ENCODE data around the gene DPYD. TPM values are rescaled to one million over a fixed set of nuclear protein-coding genes. Genes with fewer than 3 reads are reported as not detected.

DPYD gene
- polyA plus RNA-seq, 1 donor, result 32.5 TPM

DNA sequence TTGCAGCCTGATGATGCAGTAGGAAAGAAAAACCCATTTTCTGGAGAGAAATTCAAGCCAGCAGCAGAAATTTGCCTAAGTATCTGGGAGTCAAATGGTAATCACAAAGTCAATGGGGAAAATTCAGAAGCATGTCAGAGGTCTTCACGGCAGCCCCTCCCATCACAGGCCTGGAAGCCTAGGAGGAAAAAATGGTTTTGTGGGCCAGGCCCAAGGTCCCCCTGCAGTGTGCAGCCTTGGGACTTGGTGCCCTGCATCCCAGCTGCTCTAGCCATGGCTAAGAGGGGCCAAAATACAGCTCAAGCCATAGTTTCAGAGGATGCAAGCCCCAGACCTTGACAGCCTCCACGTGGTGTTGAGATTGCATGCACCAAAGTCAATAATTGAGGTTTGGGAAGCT lies 864.4 kb downstream of the DPYD start:
- no peaks in the 10 kb centered on the region for H3K4me1 ChIP-seq (ENCODE audit: control insufficient read depth, insufficient read depth, low read length)
- no peak for DNase-seq
- no peak overlapping the region for H3K4me3 ChIP-seq (ENCODE audit: low read length)
- H3K9me3 ChIP-seq (ENCODE audit: control insufficient read depth, low read depth, low read length), result peaks cover 4% of the 10 kb centered on the region
- no peak overlapping the region for H3K27ac ChIP-seq (ENCODE audit: low read length)
- no peaks in the 10 kb centered on the region for H3K36me3 ChIP-seq (ENCODE audit: control insufficient read depth, insufficient read depth, low read length)
- H3K27me3 ChIP-seq (ENCODE audit: control insufficient read depth, insufficient read depth, low read length), result no peaks in the 10 kb centered on the region
- WGBS (ENCODE audit: insufficient coverage, low lambda C conversion rate), result no CpG with 5 or more reads among the region's 2 CpGs

DNA sequence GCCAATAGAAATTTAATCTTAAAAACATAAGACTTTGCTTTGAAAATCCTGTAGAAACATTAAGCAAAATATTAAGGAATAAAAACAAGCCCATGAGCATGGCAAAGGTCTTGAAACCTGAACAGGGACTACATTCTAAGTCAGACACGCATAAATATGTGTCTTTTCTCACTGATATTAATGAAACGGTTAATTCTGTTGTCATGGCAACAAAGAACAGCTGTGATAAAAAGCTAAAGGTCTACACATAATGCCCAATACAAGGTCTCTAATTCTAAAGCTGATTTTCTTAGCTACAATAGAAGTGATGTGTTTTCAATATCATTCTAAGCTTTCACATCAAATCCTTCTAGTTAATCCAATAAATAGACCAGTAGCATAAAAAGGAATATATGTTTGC lies 867.6 kb downstream of the DPYD start:
- H3K4me1 ChIP-seq (ENCODE audit: control insufficient read depth, insufficient read depth, low read length), result no peaks in the 10 kb centered on the region
- H3K4me3 ChIP-seq (ENCODE audit: low read length), result no peak overlapping the region
- H3K27me3 ChIP-seq (ENCODE audit: control insufficient read depth, insufficient read depth, low read length), result no peaks in the 10 kb centered on the region
- WGBS (ENCODE audit: insufficient coverage, low lambda C conversion rate), result no CpG with 5 or more reads among the region's 2 CpGs
- H3K9me3 ChIP-seq (ENCODE audit: control insufficient read depth, low read depth, low read length), result peaks cover 4% of the 10 kb centered on the region
- H3K27ac ChIP-seq (ENCODE audit: low read length), result no peak overlapping the region
- no peak for DNase-seq
- no peaks in the 10 kb centered on the region for H3K36me3 ChIP-seq (ENCODE audit: control insufficient read depth, insufficient read depth, low read length)

GRCh38 chr1:97051823-97052222 lies 869.0 kb downstream of the DPYD start:
- Histone ChIP-seq H3K9me3 (ENCODE audit: control insufficient read depth, low read depth, low read length) (peaks cover 2% of the 10 kb centered on the region), H3K36me3 (ENCODE audit: control insufficient read depth, insufficient read depth, low read length) (no peaks in the 10 kb centered on the region), H3K4me1 (ENCODE audit: control insufficient read depth, insufficient read depth, low read length) (no peaks in the 10 kb centered on the region), H3K27me3 (ENCODE audit: control insufficient read depth, insufficient read depth, low read length) (no peaks in the 10 kb centered on the region), H3K4me3 (ENCODE audit: low read length) (no peak overlapping the region), H3K27ac (ENCODE audit: low read length) (no peak overlapping the region)
- DNase-seq, result no peak

DNA sequence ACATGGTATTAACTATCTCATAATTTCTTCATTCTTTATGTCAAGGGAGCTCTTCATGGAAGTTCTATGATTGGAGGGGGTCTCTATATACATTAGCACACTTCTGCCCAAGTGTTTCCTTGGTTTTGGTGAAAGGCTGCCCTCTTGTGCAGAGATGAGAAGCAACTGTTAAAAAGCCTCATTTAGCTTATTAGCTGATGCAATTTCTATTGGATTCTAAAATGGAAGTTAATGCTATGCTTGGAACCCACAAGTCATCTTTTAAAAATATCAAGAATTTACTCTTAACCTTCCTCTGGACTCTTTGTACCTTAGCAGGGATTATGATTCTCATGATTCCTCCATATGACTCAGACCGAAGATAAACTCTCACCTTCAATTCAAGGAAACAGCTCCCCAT lies 870.3 kb downstream of the DPYD start:
- no CpG with 5 or more reads among the region's 1 CpG for WGBS (ENCODE audit: insufficient coverage, low lambda C conversion rate)
- no peak overlapping the region for H3K27ac ChIP-seq (ENCODE audit: low read length)
- DNase-seq, result no peak

GRCh38 chr1:97047421-97047793 lies 873.4 kb downstream of the DPYD start:
- no peak for DNase-seq
- no CpG with 5 or more reads among the region's 2 CpGs for WGBS (ENCODE audit: insufficient coverage, low lambda C conversion rate)

More for the DNA sequence above, 870.3 kb downstream of the DPYD start:
- Histone ChIP-seq H3K27me3 (ENCODE audit: control insufficient read depth, insufficient read depth, low read length) (no peaks in the 10 kb centered on the region), H3K4me1 (ENCODE audit: control insufficient read depth, insufficient read depth, low read length) (no peaks in the 10 kb centered on the region), H3K36me3 (ENCODE audit: control insufficient read depth, insufficient read depth, low read length) (no peaks in the 10 kb centered on the region), H3K4me3 (ENCODE audit: low read length) (no peak overlapping the region), H3K9me3 (ENCODE audit: control insufficient read depth, low read depth, low read length) (no peaks in the 10 kb centered on the region)

DNA sequence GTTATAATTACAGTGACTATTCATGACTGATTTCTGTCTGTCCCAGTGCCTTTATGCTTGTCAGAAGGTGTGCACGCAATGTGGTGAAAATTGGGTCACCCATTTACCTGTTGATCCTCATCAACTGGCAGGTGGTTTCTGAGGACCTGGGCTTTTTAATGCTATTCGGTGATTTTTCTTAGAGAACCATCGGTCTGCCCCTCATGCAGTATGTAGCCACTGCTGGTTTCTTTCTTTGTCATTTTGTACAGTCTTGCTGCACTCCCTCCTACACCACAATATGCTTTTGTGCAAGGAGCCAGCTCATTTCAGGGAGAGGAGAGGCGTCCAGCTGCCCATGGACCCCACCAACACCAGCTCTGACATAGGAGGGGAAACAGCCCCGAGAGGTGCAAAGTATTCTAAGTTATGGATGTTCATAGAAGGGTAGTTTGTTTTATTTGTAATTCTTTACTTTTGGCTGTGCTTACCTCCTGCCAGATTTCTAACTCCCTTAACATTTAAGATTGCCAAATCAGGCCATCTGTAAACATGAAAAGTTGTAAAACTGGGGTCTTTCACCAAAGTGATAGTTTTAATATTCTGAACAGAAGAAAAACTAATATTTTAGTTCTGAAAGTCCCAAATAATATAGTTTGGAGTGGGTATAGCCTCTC lies 873.9 kb downstream of the DPYD start:
- Histone ChIP-seq H3K4me1 (ENCODE audit: control insufficient read depth, insufficient read depth, low read length) (no peaks in the 10 kb centered on the region), H3K9me3 (ENCODE audit: control insufficient read depth, low read depth, low read length) (no peaks in the 10 kb centered on the region), H3K27ac (ENCODE audit: low read length) (no peak overlapping the region), H3K36me3 (ENCODE audit: control insufficient read depth, insufficient read depth, low read length) (no peaks in the 10 kb centered on the region), H3K4me3 (ENCODE audit: low read length) (no peak overlapping the region), H3K27me3 (ENCODE audit: control insufficient read depth, insufficient read depth, low read length) (no peaks in the 10 kb centered on the region)
- no CpG with 5 or more reads among the region's 5 CpGs for WGBS (ENCODE audit: insufficient coverage, low lambda C conversion rate)
- DNase-seq, result no peak

More at GRCh38 chr1:97047421-97047793, 873.4 kb downstream of the DPYD start:
- H3K27ac ChIP-seq (ENCODE audit: low read length), result no peak overlapping the region
- H3K4me3 ChIP-seq (ENCODE audit: low read length), result no peak overlapping the region
- H3K27me3 ChIP-seq (ENCODE audit: control insufficient read depth, insufficient read depth, low read length), result no peaks in the 10 kb centered on the region
- no peaks in the 10 kb centered on the region for H3K36me3 ChIP-seq (ENCODE audit: control insufficient read depth, insufficient read depth, low read length)
- no peaks in the 10 kb centered on the region for H3K9me3 ChIP-seq (ENCODE audit: control insufficient read depth, low read depth, low read length)
- no peaks in the 10 kb centered on the region for H3K4me1 ChIP-seq (ENCODE audit: control insufficient read depth, insufficient read depth, low read length)

DNA sequence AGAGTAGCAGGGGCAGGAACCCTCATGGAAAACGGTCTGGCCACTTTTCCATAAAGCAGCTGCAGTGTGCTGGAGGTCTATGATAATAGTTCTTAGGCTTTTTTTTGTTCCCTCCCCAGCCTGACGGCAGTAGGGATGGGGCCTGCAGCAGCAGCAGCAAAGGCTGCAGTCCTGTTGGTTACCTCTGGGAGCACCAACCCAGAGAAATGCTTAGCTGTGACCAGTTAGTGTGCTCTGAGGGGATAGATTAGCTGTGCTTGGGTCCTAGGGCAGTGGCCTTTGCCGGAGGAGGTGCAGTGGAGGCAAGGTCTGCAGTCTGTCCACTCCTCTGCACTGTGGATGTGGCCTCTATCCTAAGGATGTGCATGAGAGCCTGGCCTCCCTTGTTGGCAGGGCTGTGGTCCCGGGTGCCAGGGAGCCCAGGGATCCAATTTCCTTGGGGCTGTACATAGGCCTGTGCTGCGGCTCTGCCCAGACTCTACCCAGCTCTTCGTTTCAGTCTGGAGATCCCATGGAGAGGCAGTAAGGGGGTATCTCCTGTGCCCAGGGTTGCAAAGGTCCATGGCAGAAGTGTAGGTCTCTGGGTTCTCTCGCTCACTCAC lies 876.6 kb downstream of the DPYD start:
- H3K9me3 ChIP-seq (ENCODE audit: control insufficient read depth, low read depth, low read length), result no peaks in the 10 kb centered on the region
- H3K27me3 ChIP-seq (ENCODE audit: control insufficient read depth, insufficient read depth, low read length), result no peaks in the 10 kb centered on the region
- H3K27ac ChIP-seq (ENCODE audit: low read length), result no peak overlapping the region
- no CpG with 5 or more reads among the region's 7 CpGs for WGBS (ENCODE audit: insufficient coverage, low lambda C conversion rate)
- no peaks in the 10 kb centered on the region for H3K36me3 ChIP-seq (ENCODE audit: control insufficient read depth, insufficient read depth, low read length)
- H3K4me3 ChIP-seq (ENCODE audit: low read length), result no peak overlapping the region
- no peaks in the 10 kb centered on the region for H3K4me1 ChIP-seq (ENCODE audit: control insufficient read depth, insufficient read depth, low read length)
- no peak for DNase-seq

GRCh38 chr1:97042551-97042950 lies 878.3 kb downstream of the DPYD start:
- no peaks in the 10 kb centered on the region for H3K9me3 ChIP-seq (ENCODE audit: control insufficient read depth, low read depth, low read length)
- 100% methylated on average over 1 of the region's 1 CpG for WGBS (ENCODE audit: insufficient coverage, low lambda C conversion rate)
- no peak overlapping the region for H3K27ac ChIP-seq (ENCODE audit: low read length)
- no peak overlapping the region for H3K4me3 ChIP-seq (ENCODE audit: low read length)
- no peaks in the 10 kb centered on the region for H3K4me1 ChIP-seq (ENCODE audit: control insufficient read depth, insufficient read depth, low read length)
- no peaks in the 10 kb centered on the region for H3K36me3 ChIP-seq (ENCODE audit: control insufficient read depth, insufficient read depth, low read length)
- no peak for DNase-seq
- no peaks in the 10 kb centered on the region for H3K27me3 ChIP-seq (ENCODE audit: control insufficient read depth, insufficient read depth, low read length)

DNA sequence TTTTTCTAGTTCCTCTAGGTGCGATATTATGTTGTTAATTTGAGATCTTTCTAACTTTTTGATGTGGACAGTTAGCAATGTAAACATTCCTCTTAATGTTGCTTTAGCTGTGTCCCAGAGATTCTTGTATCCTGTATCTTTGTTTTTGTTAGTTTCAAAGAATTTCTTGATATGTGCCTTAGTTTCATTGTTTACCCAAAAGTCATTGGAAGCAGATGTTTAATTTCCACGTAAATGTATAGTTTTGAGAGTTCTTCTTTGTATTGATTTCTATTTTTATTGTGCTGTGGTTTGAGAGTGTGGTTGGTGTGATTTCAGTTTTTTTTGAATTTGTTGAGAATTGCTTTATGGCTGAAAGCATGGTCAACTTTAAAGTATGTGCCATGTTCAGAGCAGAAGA lies 879.8 kb downstream of the DPYD start:
- Histone ChIP-seq H3K4me1 (ENCODE audit: control insufficient read depth, insufficient read depth, low read length) (no peaks in the 10 kb centered on the region), H3K36me3 (ENCODE audit: control insufficient read depth, insufficient read depth, low read length) (no peaks in the 10 kb centered on the region), H3K27ac (ENCODE audit: low read length) (no peak overlapping the region), H3K27me3 (ENCODE audit: control insufficient read depth, insufficient read depth, low read length) (no peaks in the 10 kb centered on the region), H3K9me3 (ENCODE audit: control insufficient read depth, low read depth, low read length) (no peaks in the 10 kb centered on the region), H3K4me3 (ENCODE audit: low read length) (no peak overlapping the region)
- DNase-seq, result no peak
- WGBS (ENCODE audit: insufficient coverage, low lambda C conversion rate), result 100% methylated on average over 1 of the region's 2 CpGs

- no peaks in the 10 kb centered on the region for H3K4me1 ChIP-seq (ENCODE audit: control insufficient read depth, insufficient read depth, low read length)
- H3K36me3 ChIP-seq (ENCODE audit: control insufficient read depth, insufficient read depth, low read length), result no peaks in the 10 kb centered on the region
- H3K9me3 ChIP-seq (ENCODE audit: control insufficient read depth, low read depth, low read length), result no peaks in the 10 kb centered on the region
- no peak overlapping the region for H3K4me3 ChIP-seq (ENCODE audit: low read length)
- H3K27ac ChIP-seq (ENCODE audit: low read length), result no peak overlapping the region
- no peaks in the 10 kb centered on the region for H3K27me3 ChIP-seq (ENCODE audit: control insufficient read depth, insufficient read depth, low read length)
- no peak for DNase-seq
- WGBS (ENCODE audit: insufficient coverage, low lambda C conversion rate), result no CpG with 5 or more reads among the region's 4 CpGs
These were observed 882.4 kb downstream of the DPYD start for GRCh38 chr1:97038410-97038809.

DNA sequence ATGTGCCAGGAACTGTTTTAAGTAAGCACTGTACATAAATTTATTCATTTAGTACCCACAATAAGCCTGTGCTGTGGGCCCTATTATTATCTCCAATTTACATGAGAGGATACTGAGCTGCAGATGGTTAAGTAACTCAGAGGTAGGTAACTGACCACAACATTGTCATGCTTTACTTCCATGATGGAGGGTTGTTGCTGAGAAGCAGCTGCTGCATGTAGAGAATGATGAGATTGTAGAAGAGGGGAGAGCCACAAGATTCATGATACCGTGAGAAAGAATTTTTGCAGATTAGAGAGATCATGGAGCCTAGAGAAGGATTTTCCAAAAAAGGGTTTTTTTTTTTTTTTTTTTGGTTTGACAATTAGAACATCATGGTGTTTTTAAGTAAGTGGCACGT lies 886.2 kb downstream of the DPYD start:
- Histone ChIP-seq H3K4me1 (ENCODE audit: control insufficient read depth, insufficient read depth, low read length) (no peaks in the 10 kb centered on the region), H3K4me3 (ENCODE audit: low read length) (no peak overlapping the region)

More for the DNA sequence above, 886.2 kb downstream of the DPYD start:
- DNase-seq, result no peak
- Histone ChIP-seq H3K27ac (ENCODE audit: low read length) (no peak overlapping the region), H3K36me3 (ENCODE audit: control insufficient read depth, insufficient read depth, low read length) (no peaks in the 10 kb centered on the region), H3K27me3 (ENCODE audit: control insufficient read depth, insufficient read depth, low read length) (no peaks in the 10 kb centered on the region), H3K9me3 (ENCODE audit: control insufficient read depth, low read depth, low read length) (no peaks in the 10 kb centered on the region)
- 100% methylated on average over 1 of the region's 2 CpGs for WGBS (ENCODE audit: insufficient coverage, low lambda C conversion rate)

All from large intestine (tissue), 3 donors.